ENCODE data around the gene HOXB9. TPM values are rescaled to one million over a fixed set of nuclear protein-coding genes. Genes with fewer than 3 reads are reported as not detected.

The HOXB9 gene
- total RNA-seq, 2 experiments from 2014 or later: not detected

- POLR2A ChIA-PET: interaction anchor here (0.8 to 1.2 kb wide), 3 partner anchors 172 to 505 kb away, joined by 3 to 4 read pairs (median 3); partner anchors contain the start of gene SNX11
- CTCF ChIA-PET: interaction anchor here (0.6 to 2.7 kb wide), 12 partner anchors 9 to 601 kb away, joined by 3 to 19 read pairs (median 3); partner anchors contain the start of genes HOXB5 and HOXB9
- H3K4me1 ChIP-seq (ENCODE audit: insufficient read depth, low read length): peaks cover 64% of the 10 kb centered on the region
Measured at GRCh38 chr17:48612854-48613691, 13.1 kb downstream of the HOXB9 start.

GRCh38 chr17:48612456-48612853 is 13.7 kb downstream of the HOXB9 start:
- intact Hi-C loops (cut with DNase I, micrococcal nuclease): loop anchor here in 1 of 2 experiments (5.0 to 10.0 kb wide), 2 partner anchors 275 to 768 kb away; partner anchors contain the start of gene SCRN2
- Histone ChIP-seq H3K9me3 (ENCODE audit: control insufficient read depth in 1 of 2, insufficient read depth in 1 of 2, low read length in 2 of 2) (peaks cover 0 to 13% of the 10 kb centered on the region in 2 experiments), H3K36me3 (ENCODE audit: insufficient read depth, low read length) (no peaks in the 10 kb centered on the region), H3K4me1 (ENCODE audit: insufficient read depth, low read length) (peaks cover 57% of the 10 kb centered on the region), H3K4me3 (ENCODE audit: low read length) (peak overlapping the region; percentile 71), H3K27ac (ENCODE audit: low read depth in 1 of 2, low read length in 2 of 2) (no peak overlapping the region), H3K27me3 (ENCODE audit: control insufficient read depth in 1 of 2, insufficient read depth in 2 of 2, low read length in 2 of 2) (peaks cover 82 to 86% of the 10 kb centered on the region in 2 experiments)
- H3K36me3 Mint-ChIP-seq (ENCODE audit: low read depth): no peaks in the 10 kb centered on the region
- ATAC-seq (ENCODE audit: poor library complexity): peak; percentile 11
- peak overlapping the region; percentile 12 for H3K27ac Mint-ChIP-seq
- peak overlapping the region; percentile 87 for H3K4me3 Mint-ChIP-seq
- ChIA-PET POLR2A (interaction anchor here (0.9 to 1.2 kb wide), 2 partner anchors 171 to 505 kb away, joined by 3 to 4 read pairs; partner anchors contain the start of gene SNX11), CTCF (interaction anchor here (0.6 to 2.7 kb wide), 11 partner anchors 8 to 600 kb away, joined by 3 to 19 read pairs (median 3); partner anchors contain the start of genes HOXB5 and HOXB9)
- peaks cover 92% of the 10 kb centered on the region for H3K27me3 Mint-ChIP-seq
- H3K4me1 Mint-ChIP-seq (ENCODE audit: low read depth): peaks cover 61% of the 10 kb centered on the region
- no peak for TF ChIP-seq CTCF (IDR thresholded peaks at IDR 0.05)
- no peak for DNase-seq
- no peaks in the 10 kb centered on the region for H3K9me3 Mint-ChIP-seq

More at GRCh38 chr17:48612854-48613691, 13.1 kb downstream of the HOXB9 start:
- Mint-ChIP-seq H3K4me3 (peak overlapping the region; percentile 87), H3K36me3 (ENCODE audit: low read depth) (no peaks in the 10 kb centered on the region), H3K9me3 (no peaks in the 10 kb centered on the region), H3K27ac (peak overlapping the region; percentile 12), H3K4me1 (ENCODE audit: low read depth) (peaks cover 63% of the 10 kb centered on the region), H3K27me3 (peaks cover 93% of the 10 kb centered on the region)
- Histone ChIP-seq H3K27me3 (ENCODE audit: control insufficient read depth in 1 of 2, insufficient read depth in 2 of 2, low read length in 2 of 2) (peaks cover 88 to 92% of the 10 kb centered on the region in 2 experiments), H3K36me3 (ENCODE audit: insufficient read depth, low read length) (no peaks in the 10 kb centered on the region), H3K27ac (ENCODE audit: low read depth in 1 of 2, low read length in 2 of 2) (no peak overlapping the region), H3K9me3 (ENCODE audit: control insufficient read depth in 1 of 2, insufficient read depth in 1 of 2, low read length in 2 of 2) (peaks cover 0 to 19% of the 10 kb centered on the region in 2 experiments), H3K4me3 (ENCODE audit: low read length) (peak overlapping the region; percentile 71)
- intact Hi-C loops (cut with DNase I, micrococcal nuclease): loop anchor here in 1 of 2 experiments (5.0 to 10.0 kb wide), 2 partner anchors 276 to 768 kb away; partner anchors contain the start of gene SCRN2
- no peak for TF ChIP-seq CTCF (IDR thresholded peaks at IDR 0.05)
- DNase-seq (peak in 6 of 14 experiments; percentile 34 to 76 (median 58)), ATAC-seq (ENCODE audit: poor library complexity) (peak; percentile 77)

GRCh38 chr17:48611681-48612455 is 14.3 kb downstream of the HOXB9 start:
- no peak for ATAC-seq (ENCODE audit: poor library complexity)
- peaks cover 0 to 13% of the 10 kb centered on the region in 2 experiments for H3K9me3 ChIP-seq (ENCODE audit: control insufficient read depth in 1 of 2, insufficient read depth in 1 of 2, low read length in 2 of 2)
- H3K27me3 Mint-ChIP-seq: peaks cover 92% of the 10 kb centered on the region
- intact Hi-C loops (cut with DNase I, micrococcal nuclease): loop anchor here in 1 of 2 experiments (5.0 to 10.0 kb wide), 2 partner anchors 275 to 767 kb away; partner anchors contain the start of gene SCRN2
- no peak overlapping the region for H3K27ac Mint-ChIP-seq
- CTCF ChIA-PET: interaction anchor here (1.1 kb wide), 2 partner anchors 23 to 600 kb away, joined by 3 read pairs; no protein-coding TSS in a partner anchor
- H3K9me3 Mint-ChIP-seq: no peaks in the 10 kb centered on the region
- POLR2A ChIA-PET: no interaction called here
- peaks cover 76 to 85% of the 10 kb centered on the region in 2 experiments for H3K27me3 ChIP-seq (ENCODE audit: control insufficient read depth in 1 of 2, insufficient read depth in 2 of 2, low read length in 2 of 2)
- H3K36me3 ChIP-seq (ENCODE audit: insufficient read depth, low read length): no peaks in the 10 kb centered on the region
- DNase-seq: peak in 2 of 14 experiments; percentile 30 to 42
- peak overlapping the region; percentile 71 for H3K4me3 ChIP-seq (ENCODE audit: low read length)
- H3K4me3 Mint-ChIP-seq: peak overlapping the region; percentile 89
- peaks cover 55% of the 10 kb centered on the region for H3K4me1 Mint-ChIP-seq (ENCODE audit: low read depth)
- TF ChIP-seq CTCF (IDR thresholded peaks at IDR 0.05): no peak
- H3K27ac ChIP-seq (ENCODE audit: low read depth in 1 of 2, low read length in 2 of 2): no peak overlapping the region
- H3K36me3 Mint-ChIP-seq (ENCODE audit: low read depth): no peaks in the 10 kb centered on the region
- peaks cover 57% of the 10 kb centered on the region for H3K4me1 ChIP-seq (ENCODE audit: insufficient read depth, low read length)

All from CD4-positive, alpha-beta T cell (primary cell).